ENCODE results near the gene FAM107A.

Gene FAM107A

DNA sequence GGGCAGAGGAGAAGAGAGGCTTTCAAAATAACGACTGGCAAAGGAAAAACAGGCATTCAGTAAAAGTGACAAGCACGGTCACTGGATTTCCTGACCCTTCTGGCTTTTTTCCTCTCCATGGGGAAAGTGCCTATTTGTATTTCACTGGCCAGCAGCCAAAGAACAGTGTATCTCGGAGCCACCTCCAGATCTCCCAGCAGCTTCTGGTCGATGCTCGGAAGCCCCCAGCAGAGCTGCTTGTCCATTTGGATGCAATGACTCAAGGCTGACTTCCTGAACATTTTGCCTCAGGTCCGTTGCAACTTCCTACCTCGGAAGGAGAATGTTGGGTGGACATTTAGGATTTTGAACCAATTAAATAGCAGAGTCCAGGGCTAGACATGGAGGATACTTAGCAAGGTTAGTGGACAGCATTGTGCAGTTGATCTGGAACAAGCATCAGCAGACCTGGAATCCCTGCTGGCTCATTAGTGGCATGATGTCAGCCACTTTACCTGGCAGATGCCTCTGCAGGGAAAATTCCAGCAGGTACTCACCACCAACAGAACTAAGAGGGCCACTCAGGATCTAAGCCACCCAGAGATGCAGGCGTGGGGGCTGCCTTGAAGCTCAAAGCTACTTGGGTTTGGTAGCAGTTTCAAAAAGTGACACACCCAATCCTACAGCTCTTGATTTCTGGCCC lies 1.1 kb downstream of the FAM107A start:
- no peak overlapping the region for H3K4me3 ChIP-seq (ENCODE audit: low read length)
- TF ChIP-seq, protein P1, sequence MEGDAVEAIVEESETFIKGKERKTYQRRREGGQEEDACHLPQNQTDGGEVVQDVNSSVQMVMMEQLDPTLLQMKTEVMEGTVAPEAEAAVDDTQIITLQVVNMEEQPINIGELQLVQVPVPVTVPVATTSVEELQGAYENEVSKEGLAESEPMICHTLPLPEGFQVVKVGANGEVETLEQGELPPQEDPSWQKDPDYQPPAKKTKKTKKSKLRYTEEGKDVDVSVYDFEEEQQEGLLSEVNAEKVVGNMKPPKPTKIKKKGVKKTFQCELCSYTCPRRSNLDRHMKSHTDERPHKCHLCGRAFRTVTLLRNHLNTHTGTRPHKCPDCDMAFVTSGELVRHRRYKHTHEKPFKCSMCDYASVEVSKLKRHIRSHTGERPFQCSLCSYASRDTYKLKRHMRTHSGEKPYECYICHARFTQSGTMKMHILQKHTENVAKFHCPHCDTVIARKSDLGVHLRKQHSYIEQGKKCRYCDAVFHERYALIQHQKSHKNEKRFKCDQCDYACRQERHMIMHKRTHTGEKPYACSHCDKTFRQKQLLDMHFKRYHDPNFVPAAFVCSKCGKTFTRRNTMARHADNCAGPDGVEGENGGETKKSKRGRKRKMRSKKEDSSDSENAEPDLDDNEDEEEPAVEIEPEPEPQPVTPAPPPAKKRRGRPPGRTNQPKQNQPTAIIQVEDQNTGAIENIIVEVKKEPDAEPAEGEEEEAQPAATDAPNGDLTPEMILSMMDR (IDR thresholded peaks at IDR 0.05; ENCODE audit: insufficient read depth, low read depth, low read length, missing control alignments) = no peak
- DNase-seq (ENCODE audit: low read depth) = no peak

GRCh38 chr3:58574682-58575081 lies 2.5 kb downstream of the FAM107A start:
- no peak overlapping the region for H3K4me3 ChIP-seq (ENCODE audit: low read length)
- DNase-seq (ENCODE audit: low read depth) = no peak
- TF ChIP-seq, protein P1 (IDR thresholded peaks at IDR 0.05; ENCODE audit: insufficient read depth, low read depth, low read length, missing control alignments) = no peak

GRCh38 chr3:58574106-58574505 lies 3.1 kb downstream of the FAM107A start:
- TF ChIP-seq, protein P1 (IDR thresholded peaks at IDR 0.05; ENCODE audit: insufficient read depth, low read depth, low read length, missing control alignments) = no peak
- no peak for DNase-seq (ENCODE audit: low read depth)
- H3K4me3 ChIP-seq (ENCODE audit: low read length) = no peak overlapping the region

- DNase-seq (ENCODE audit: low read depth) = no peak
- no peak overlapping the region for H3K4me3 ChIP-seq (ENCODE audit: low read length)
- TF ChIP-seq, protein P1 (IDR thresholded peaks at IDR 0.05; ENCODE audit: insufficient read depth, low read depth, low read length, missing control alignments) = no peak
These were observed 3.6 kb downstream of the FAM107A start for GRCh38 chr3:58573640-58574039.

- no peak for DNase-seq (ENCODE audit: low read depth)
- TF ChIP-seq, protein P1 (IDR thresholded peaks at IDR 0.05; ENCODE audit: insufficient read depth, low read depth, low read length, missing control alignments) = no peak
- H3K4me3 ChIP-seq (ENCODE audit: low read length) = no peak overlapping the region
These were observed 4.5 kb downstream of the FAM107A start for GRCh38 chr3:58572634-58573230.

DNA sequence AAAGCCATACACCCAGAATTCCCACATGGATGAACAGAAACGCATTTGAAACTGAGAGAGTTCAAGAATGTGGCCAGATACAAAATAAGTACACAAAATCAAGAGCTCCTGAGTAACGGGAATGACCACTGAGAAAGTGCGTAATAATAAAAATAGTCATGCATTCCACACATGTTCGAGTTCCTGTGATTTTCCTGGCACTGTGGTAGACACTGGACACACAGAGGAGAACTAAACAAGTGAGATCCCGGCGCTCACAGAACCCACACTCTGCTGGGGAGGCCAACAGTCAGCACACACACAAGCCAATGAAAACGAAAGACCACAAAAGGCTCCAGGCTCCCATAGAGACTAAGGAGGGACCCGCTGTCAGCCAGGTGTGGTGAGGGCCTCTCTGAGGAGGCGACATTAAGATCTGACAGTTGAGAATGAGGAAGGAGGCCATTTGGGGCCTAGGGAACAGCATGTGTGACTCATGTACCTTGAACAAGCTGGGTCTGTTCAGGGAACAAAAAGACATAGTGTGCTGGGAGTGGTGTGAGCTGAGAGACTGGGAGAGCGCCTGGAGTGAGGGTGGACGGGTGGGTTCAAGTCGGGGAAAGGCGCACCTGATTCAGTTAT lies 5.1 kb downstream of the FAM107A start:
- no peak overlapping the region for H3K4me3 ChIP-seq (ENCODE audit: low read length)
- TF ChIP-seq, protein P1 (IDR thresholded peaks at IDR 0.05; ENCODE audit: insufficient read depth, low read depth, low read length, missing control alignments) = no peak
- DNase-seq (ENCODE audit: low read depth) = peak; percentile 38

Measured in epithelial cell of esophagus (primary cell).